Measurements from ENCODE around the gene CDCA7L. TPM values are rescaled to one million over a fixed set of nuclear protein-coding genes. Genes with fewer than 3 reads are reported as not detected.

Gene CDCA7L
- total and polyA plus RNA-seq, 2 of the 13 experiments (the other 11 are each of a cell fraction or from before 2014, with no cell fraction given), result 2.7 to 4.2 TPM

- ATAC-seq (no peak), FAIRE-seq (no peak), DNase-seq (ENCODE audit: low spot score) (no peak)
- Histone ChIP-seq H3K27ac (ENCODE audit: extremely low read length, insufficient read depth, low read length) (no peak overlapping the region), H3K9ac (ENCODE audit: insufficient read depth, low read depth, low read length) (no peak overlapping the region), H3K79me2 (ENCODE audit: insufficient read depth, low read length) (no peaks in the 10 kb centered on the region), H3K4me1 (ENCODE audit: insufficient read depth, low read length) (no peaks in the 10 kb centered on the region), H3K27me3 (ENCODE audit: control insufficient read depth in 1 of 2, insufficient read depth in 2 of 2, low read length in 2 of 2) (0 out of 5 replicates have a peak, but pooled peaks cover 0 to 3% of the 10 kb centered on the region in 2 experiments), H3K4me2 (ENCODE audit: low read depth, low read length) (no peak overlapping the region), H4K20me1 (ENCODE audit: insufficient read depth, low read length) (no peaks in the 10 kb centered on the region), H2AFZ (ENCODE audit: low read length) (no peak overlapping the region), H3K9me3 (ENCODE audit: low read length) (no peaks in the 10 kb centered on the region), H3K36me3 (replicated peaks in 1 of 2; ENCODE audit: control insufficient read depth in 1 of 2, insufficient read depth in 2 of 2, low read length in 2 of 2) (no peaks in the 10 kb centered on the region), H3K4me3 (replicated peaks in 1 of 3; ENCODE audit: insufficient read depth in 1 of 3, low read depth in 2 of 3, low read length in 3 of 3) (no peak overlapping the region)
- 10% methylated on average over 3 of the region's 3 CpGs for WGBS (ENCODE audit: low lambda C conversion rate)
- intact Hi-C loops (cut with micrococcal nuclease; ENCODE audit: unreplicated experiment), result no loop called here
- ChIA-PET CTCF (ENCODE audit: low intra/inter-chr PET ratio, low total read pairs) (no interaction called here), POLR2A (no interaction called here)
- in situ Hi-C loops (cut with HindIII; ENCODE audit: extremely low pct_ligation_motif_present, low pct_unique_long_range_greater_than_20kb), result no loop called here
- BruUV-seq (replicated peaks), result no TSS peak
- TF ChIP-seq IRF9 (CRISPR knock-in tag; IDR thresholded peaks at IDR 0.05; ENCODE audit: borderline replicate concordance) (no peak), ARID2 (CRISPR knock-in tag; IDR thresholded peaks at IDR 0.05; ENCODE audit: borderline replicate concordance) (no peak), GMEB2 (CRISPR knock-in tag; IDR thresholded peaks at IDR 0.05; ENCODE audit: low read depth) (no peak), SALL2 (CRISPR knock-in tag; IDR thresholded peaks at IDR 0.05) (no peak), ZSCAN21 (CRISPR knock-in tag; IDR thresholded peaks at IDR 0.05; ENCODE audit: borderline replicate concordance) (no peak), ETV5 (CRISPR knock-in tag; IDR thresholded peaks at IDR 0.05; ENCODE audit: borderline replicate concordance) (no peak), ZBTB26 (CRISPR knock-in tag; IDR thresholded peaks at IDR 0.05; ENCODE audit: borderline replicate concordance) (no peak), ZSCAN9 (CRISPR knock-in tag; IDR thresholded peaks at IDR 0.05; ENCODE audit: borderline replicate concordance) (no peak), KLF12 (CRISPR knock-in tag; IDR thresholded peaks at IDR 0.05; ENCODE audit: borderline replicate concordance) (no peak), ATRX (CRISPR knock-in tag; IDR thresholded peaks at IDR 0.05; ENCODE audit: borderline replicate concordance) (no peak)
- TF ChIP-seq, protein P1, sequence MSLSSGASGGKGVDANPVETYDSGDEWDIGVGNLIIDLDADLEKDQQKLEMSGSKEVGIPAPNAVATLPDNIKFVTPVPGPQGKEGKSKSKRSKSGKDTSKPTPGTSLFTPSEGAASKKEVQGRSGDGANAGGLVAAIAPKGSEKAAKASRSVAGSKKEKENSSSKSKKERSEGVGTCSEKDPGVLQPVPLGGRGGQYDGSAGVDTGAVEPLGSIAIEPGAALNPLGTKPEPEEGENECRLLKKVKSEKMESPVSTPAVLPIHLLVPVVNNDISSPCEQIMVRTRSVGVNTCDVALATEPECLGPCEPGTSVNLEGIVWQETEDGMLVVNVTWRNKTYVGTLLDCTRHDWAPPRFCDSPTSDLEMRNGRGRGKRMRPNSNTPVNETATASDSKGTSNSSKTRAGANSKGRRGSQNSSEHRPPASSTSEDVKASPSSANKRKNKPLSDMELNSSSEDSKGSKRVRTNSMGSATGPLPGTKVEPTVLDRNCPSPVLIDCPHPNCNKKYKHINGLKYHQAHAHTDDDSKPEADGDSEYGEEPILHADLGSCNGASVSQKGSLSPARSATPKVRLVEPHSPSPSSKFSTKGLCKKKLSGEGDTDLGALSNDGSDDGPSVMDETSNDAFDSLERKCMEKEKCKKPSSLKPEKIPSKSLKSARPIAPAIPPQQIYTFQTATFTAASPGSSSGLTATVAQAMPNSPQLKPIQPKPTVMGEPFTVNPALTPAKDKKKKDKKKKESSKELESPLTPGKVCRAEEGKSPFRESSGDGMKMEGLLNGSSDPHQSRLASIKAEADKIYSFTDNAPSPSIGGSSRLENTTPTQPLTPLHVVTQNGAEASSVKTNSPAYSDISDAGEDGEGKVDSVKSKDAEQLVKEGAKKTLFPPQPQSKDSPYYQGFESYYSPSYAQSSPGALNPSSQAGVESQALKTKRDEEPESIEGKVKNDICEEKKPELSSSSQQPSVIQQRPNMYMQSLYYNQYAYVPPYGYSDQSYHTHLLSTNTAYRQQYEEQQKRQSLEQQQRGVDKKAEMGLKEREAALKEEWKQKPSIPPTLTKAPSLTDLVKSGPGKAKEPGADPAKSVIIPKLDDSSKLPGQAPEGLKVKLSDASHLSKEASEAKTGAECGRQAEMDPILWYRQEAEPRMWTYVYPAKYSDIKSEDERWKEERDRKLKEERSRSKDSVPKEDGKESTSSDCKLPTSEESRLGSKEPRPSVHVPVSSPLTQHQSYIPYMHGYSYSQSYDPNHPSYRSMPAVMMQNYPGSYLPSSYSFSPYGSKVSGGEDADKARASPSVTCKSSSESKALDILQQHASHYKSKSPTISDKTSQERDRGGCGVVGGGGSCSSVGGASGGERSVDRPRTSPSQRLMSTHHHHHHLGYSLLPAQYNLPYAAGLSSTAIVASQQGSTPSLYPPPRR (CRISPR knock-in tag; IDR thresholded peaks at IDR 0.05; ENCODE audit: borderline replicate concordance), result no peak
- TF ChIP-seq, protein P2, sequence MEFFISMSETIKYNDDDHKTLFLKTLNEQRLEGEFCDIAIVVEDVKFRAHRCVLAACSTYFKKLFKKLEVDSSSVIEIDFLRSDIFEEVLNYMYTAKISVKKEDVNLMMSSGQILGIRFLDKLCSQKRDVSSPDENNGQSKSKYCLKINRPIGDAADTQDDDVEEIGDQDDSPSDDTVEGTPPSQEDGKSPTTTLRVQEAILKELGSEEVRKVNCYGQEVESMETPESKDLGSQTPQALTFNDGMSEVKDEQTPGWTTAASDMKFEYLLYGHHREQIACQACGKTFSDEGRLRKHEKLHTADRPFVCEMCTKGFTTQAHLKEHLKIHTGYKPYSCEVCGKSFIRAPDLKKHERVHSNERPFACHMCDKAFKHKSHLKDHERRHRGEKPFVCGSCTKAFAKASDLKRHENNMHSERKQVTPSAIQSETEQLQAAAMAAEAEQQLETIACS (CRISPR knock-in tag; IDR thresholded peaks at IDR 0.05), result no peak
- TF ChIP-seq, protein P3, sequence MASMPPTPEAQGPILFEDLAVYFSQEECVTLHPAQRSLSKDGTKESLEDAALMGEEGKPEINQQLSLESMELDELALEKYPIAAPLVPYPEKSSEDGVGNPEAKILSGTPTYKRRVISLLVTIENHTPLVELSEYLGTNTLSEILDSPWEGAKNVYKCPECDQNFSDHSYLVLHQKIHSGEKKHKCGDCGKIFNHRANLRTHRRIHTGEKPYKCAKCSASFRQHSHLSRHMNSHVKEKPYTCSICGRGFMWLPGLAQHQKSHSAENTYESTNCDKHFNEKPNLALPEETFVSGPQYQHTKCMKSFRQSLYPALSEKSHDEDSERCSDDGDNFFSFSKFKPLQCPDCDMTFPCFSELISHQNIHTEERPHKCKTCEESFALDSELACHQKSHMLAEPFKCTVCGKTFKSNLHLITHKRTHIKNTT (CRISPR knock-in tag; IDR thresholded peaks at IDR 0.05), result no peak
Measured at GRCh38 chr7:21883069-21883468, 62.6 kb downstream of the CDCA7L start.
